K562 (cell line): ENCODE data around the gene RMND5A. TPM values are rescaled to one million over a fixed set of nuclear protein-coding genes. Genes with fewer than 3 reads are reported as not detected.

ENCODE experiments used
- ATAC-seq: fragments of 200-7000 bp; cut with Tn5 transposase; 3 replicates; pipeline ENCODE4 v1.9.1; 2020; ENCODE audit warnings: moderate library complexity
- BruUV-seq: library from RNA; stranded (reverse); fragments of 400-500 nt; replicated peaks from 2 replicates; lab custom pipeline; 2021; lab: Mats Ljungman, UMichigan
- CTCF ChIA-PET: fragments of 300-600 bp; formaldehyde crosslinking; extraction: SDS; loops from one replicate; lab custom pipeline; 2021; ENCODE audit warnings: low intra/inter-chr PET ratio; lab: Yijun Ruan, JAX
- POLR2A ChIA-PET: fragments of 300-600, 350-650 bp; sonication (Branson Sonifier 250); formaldehyde crosslinking; extraction: SDS; loops from one replicate; lab custom pipeline; 2021; ENCODE audit warnings: antibody characterized with exemption, inconsistent platforms; lab: Yijun Ruan, JAX
- DNase-seq, 4 experiments: peaks; one replicate each; pipeline versions ENCODE4 v3.0.0 to v3.0.0-alpha.2; 2011 to 2018; ENCODE audit warnings: low spot score in 3 of 4, mixed read lengths in 3 of 4; ENCODE audit errors: extremely low read depth in 1 of 4
- FAIRE-seq: peaks from 2 replicates; lab custom pipeline; 2011; peaks lifted over from hg19 to GRCh38; lab: Jason Lieb, UNC
- H2AFZ ChIP-seq: 2 replicates; pipeline ENCODE4 v1.6.0; 2011; ENCODE audit warnings: low read depth, low read length, control low read depth, inconsistent platforms
- H3K27ac ChIP-seq: fragments of 200-600 bp; 3 replicates; pipeline ENCODE4 v1.8.0; 2011; ENCODE audit warnings: low read depth, mild to moderate bottlenecking, control low read depth, inconsistent platforms, low read length, moderate library complexity, mixed read lengths; ENCODE audit errors: extremely low read depth
- H3K27me3 ChIP-seq, 2 experiments: fragments of 300-600 bp in 1 of 2; 2 replicates in 1 of 2; 3 replicates in 1 of 2; pipeline versions ENCODE4 v1.6.0 to v1.8.0; 2011; ENCODE audit warnings: inconsistent platforms in 2 of 2, low read length in 2 of 2, mild to moderate bottlenecking in 1 of 2, mixed read lengths in 1 of 2, moderate library complexity in 1 of 2; ENCODE audit not compliant: control insufficient read depth in 2 of 2, insufficient read depth in 2 of 2
- H3K36me3 ChIP-seq: fragments of 300-600 bp; 3 replicates; pipeline ENCODE4 v1.8.0; 2011; ENCODE audit warnings: mild to moderate bottlenecking, low read length, inconsistent platforms; ENCODE audit not compliant: control insufficient read depth, insufficient read depth
- H3K4me1 ChIP-seq, 2 experiments: fragments of 200-600 bp in 1 of 2; replicated peaks in 1 of 2; 2 replicates in 1 of 2; 3 replicates in 1 of 2; pipeline versions ENCODE4 v1.5.1 to v1.8.0; 2011; ENCODE audit warnings: inconsistent platforms in 2 of 2, low read length in 2 of 2, mild to moderate bottlenecking in 1 of 2, mixed read lengths in 1 of 2, moderate library complexity in 1 of 2; ENCODE audit not compliant: control insufficient read depth in 2 of 2, insufficient read depth in 2 of 2
- H3K4me2 ChIP-seq: 2 replicates; pipeline ENCODE4 v1.6.1; 2011; ENCODE audit warnings: low read length, control low read depth, inconsistent platforms, mixed read lengths; ENCODE audit not compliant: insufficient read depth
- H3K4me3 ChIP-seq: fragments of 200-600 bp; sonication (generic), shearing (Covaris generic); 2 replicates; pipeline ENCODE4 v1.5.1; 2016; ENCODE audit warnings: control low read depth, inconsistent platforms
- H3K79me2 ChIP-seq: fragments of 200-600 bp; 3 replicates; pipeline ENCODE4 v1.8.0; 2011; ENCODE audit warnings: low read length, inconsistent platforms; ENCODE audit not compliant: control insufficient read depth, insufficient read depth
- H3K9ac ChIP-seq, 2 experiments: 2 replicates each; pipeline versions ENCODE4 v1.6.0 to v1.6.1; 2011; ENCODE audit warnings: low read depth in 2 of 2, low read length in 2 of 2, control low read depth in 1 of 2, inconsistent platforms in 1 of 2, mild to moderate bottlenecking in 1 of 2, mixed read lengths in 1 of 2; ENCODE audit not compliant: insufficient read depth in 1 of 2
- H3K9me1 ChIP-seq: one replicate; pipeline ENCODE4 v1.6.0; 2011; ENCODE audit warnings: inconsistent platforms, mild to moderate bottlenecking, low read length, moderate library complexity; ENCODE audit not compliant: control insufficient read depth, insufficient read depth
- H3K9me3 ChIP-seq: replicated peaks from 2 replicates; pipeline ENCODE4 v1.5.1; 2011; ENCODE audit warnings: low read depth, low read length, inconsistent platforms; ENCODE audit not compliant: control insufficient read depth, insufficient read depth
- H4K20me1 ChIP-seq: replicated peaks from 2 replicates; pipeline ENCODE4 v1.6.1; 2011; ENCODE audit warnings: low read length, inconsistent platforms, mixed read lengths; ENCODE audit not compliant: control insufficient read depth, insufficient read depth
- ELF1 ChIP-seq: fragments of 200-800 bp; sonication (Bioruptor generic); IDR thresholded peaks from 2 replicates; pipeline ENCODE4 v1.6.1; 2016; ENCODE audit warnings: missing genetic modification characterization, missing compliant biosample characterization
- HDAC3 ChIP-seq: fragments of 450-650 bp; IDR thresholded peaks from 2 replicates; pipeline ENCODE4 v1.6.1; 2018; ENCODE audit warnings: borderline replicate concordance, mild to moderate bottlenecking, moderate library complexity; ENCODE audit not compliant: partially characterized antibody
- MED1 ChIP-seq: sonication (generic); formaldehyde crosslinking; IDR thresholded peaks from 2 replicates; pipeline ENCODE4 v1.8.1; 2023; ENCODE audit warnings: missing genetic modification reagents, borderline replicate concordance
- NELFE ChIP-seq: IDR thresholded peaks from 2 replicates; pipeline ENCODE4 v1.6.1; 2011; ENCODE audit warnings: mild to moderate bottlenecking; ENCODE audit not compliant: insufficient read depth, insufficient read length
- RBM25 ChIP-seq: fragments of 200-400 bp; formaldehyde crosslinking; IDR thresholded peaks from 2 replicates; pipeline ENCODE4 v1.6.1; 2018; ENCODE audit warnings: low read length, low read depth, moderate library complexity; ENCODE audit not compliant: severe bottlenecking
- SRSF3 ChIP-seq: fragments of 200-400 bp; formaldehyde crosslinking; IDR thresholded peaks from 2 replicates; pipeline ENCODE4 v1.6.1; 2016; ENCODE audit warnings: mild to moderate bottlenecking, low read length, moderate library complexity; ENCODE audit not compliant: insufficient read depth
- SRSF7 ChIP-seq: fragments of 200-400 bp; formaldehyde crosslinking; optimal IDR thresholded peaks from 2 replicates; pipeline ENCODE3; 2017; ENCODE audit warnings: mild to moderate bottlenecking, low read depth, low read length
- TAF15 ChIP-seq: fragments of 200-400 bp; formaldehyde crosslinking; IDR thresholded peaks from 2 replicates; pipeline ENCODE4 v1.6.1; 2017; ENCODE audit warnings: mild to moderate bottlenecking, low read depth, low read length, moderate library complexity
- YY1 ChIP-seq, 3 experiments: IDR thresholded peaks; 2 replicates each; pipeline ENCODE4 v1.6.1; 2011; ENCODE audit warnings: low read length in 2 of 3, mild to moderate bottlenecking in 2 of 3, moderate library complexity in 2 of 3, borderline replicate concordance in 1 of 3, control low read depth in 1 of 3, low read depth in 1 of 3; ENCODE audit not compliant: insufficient read depth in 3 of 3, insufficient replicate concordance in 2 of 3, control insufficient read depth in 1 of 3, insufficient read length in 1 of 3; ENCODE audit errors: extremely low read depth in 1 of 3
- ZBTB49 ChIP-seq: sonication (generic); formaldehyde crosslinking; IDR thresholded peaks from 2 replicates; pipeline ENCODE4 v1.8.0; 2022; ENCODE audit warnings: missing genetic modification reagents, mild to moderate bottlenecking, borderline replicate concordance
- ZNF431 ChIP-seq: sonication (generic); formaldehyde crosslinking; IDR thresholded peaks from 2 replicates; pipeline ENCODE4 v1.8.0; 2022; ENCODE audit warnings: mild to moderate bottlenecking, missing genetic modification reagents
- ZNF57 ChIP-seq: fragments of 450-650 bp; formaldehyde crosslinking; IDR thresholded peaks from 2 replicates; pipeline ENCODE4 v1.4.0; 2020; ENCODE audit warnings: mild to moderate bottlenecking, moderate library complexity
- ZNF583 ChIP-seq: fragments of 250-450 bp; sonication (Bioruptor Pico); IDR thresholded peaks from 2 replicates; pipeline ENCODE4 v1.4.0; 2020
- in situ Hi-C: fragments of 300-500 bp; cut with MboI; formaldehyde crosslinking; loops from 4 replicates; pipeline ENCODE4 v1.15.0; 2018; ENCODE audit warnings: inconsistent platforms, mixed read lengths
- intact Hi-C: fragments of 100-400 bp; cut with micrococcal nuclease; formaldehyde crosslinking; loops from 2 replicates; pipeline ENCODE4 v1.14.2; 2022
- polyA plus RNA-seq, 8 experiments: library from polyadenylated mRNA; depleted of rRNA in 4 of 8; stranded (reverse) in 5 of 8; unstranded in 3 of 8; fragments of >200 nt; fragmentation: Nextera tagmentation in 2 of 8; fragmentation: Illumina TruSeq in 1 of 8; extraction: Ambion mirVana in 2 of 8; extraction: Trizol in 1 of 8; gene quantifications; 2 replicates each; pipeline versions ENCODE4 v1.2.1 to v1.2.3, GENCODE V29; 2011 to 2014; ENCODE audit warnings: inconsistent platforms in 1 of 8, missing spikeins in 1 of 8
- total RNA-seq, 7 experiments: library from RNA; depleted of rRNA in 6 of 7; stranded (reverse); fragments of >200 nt in 6 of 7; fragmentation: Illumina TruSeq in 2 of 7; extraction: Trizol in 2 of 7; gene quantifications; 2 replicates each; pipeline versions ENCODE4 v1.2.1 to v1.2.3, GENCODE V29; 2011 to 2021; ENCODE audit warnings: low replicate concordance in 1 of 7
- TF ChIP-seq, protein P1 (sequence below): sonication (generic); formaldehyde crosslinking; IDR thresholded peaks from 2 replicates; pipeline ENCODE4 v1.8.0; 2022; ENCODE audit warnings: mild to moderate bottlenecking, missing genetic modification reagents
- TF ChIP-seq, protein P2 (sequence below): sonication (generic); formaldehyde crosslinking; IDR thresholded peaks from 2 replicates; pipeline ENCODE4 v1.4.0; 2020; ENCODE audit warnings: mild to moderate bottlenecking, missing genetic modification reagents

Gene RMND5A
- total and polyA plus RNA-seq, 9 of the 15 experiments (the other 6 are each of a cell fraction or from before 2014, with no cell fraction given): 13.2 to 43.5 (median 34.1) TPM

DNA sequence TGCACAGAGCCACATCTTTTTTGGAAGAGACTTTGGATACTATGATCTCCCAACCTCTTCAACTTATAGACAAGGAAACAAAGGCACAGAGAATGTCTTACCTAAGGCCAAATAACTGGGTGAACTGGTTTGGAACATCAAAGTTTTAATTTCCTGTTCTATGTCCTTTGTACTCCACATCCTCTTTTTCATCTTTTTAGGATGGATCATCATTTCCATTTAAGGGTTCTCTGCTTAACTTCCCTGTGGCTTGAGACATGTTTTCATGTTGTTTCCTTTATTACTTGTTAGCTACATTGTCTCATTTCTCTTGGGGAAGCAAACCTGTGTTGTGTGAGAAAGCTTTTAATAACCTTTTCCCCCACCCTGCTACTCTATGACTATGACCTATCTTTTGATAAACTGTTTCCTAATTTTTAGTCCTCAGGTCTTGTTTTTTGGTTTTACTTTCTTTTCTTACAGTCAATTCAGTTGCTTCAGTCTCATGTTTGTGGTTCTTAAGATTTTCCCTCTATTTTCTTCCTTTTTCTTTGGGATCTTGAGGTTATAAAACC is 22.5 kb upstream of the RMND5A start:
- Histone ChIP-seq H3K36me3 (no peaks in the 10 kb centered on the region), H3K4me3 (no peak overlapping the region), H3K4me2 (no peak overlapping the region), H3K9me1 (no peaks in the 10 kb centered on the region)
- intact Hi-C loops: no loop called here
- BruUV-seq: no TSS peak
- TF ChIP-seq ZNF431 (CRISPR knock-in tag) (no peak), SRSF7 (no peak), RBM25 (no peak), HDAC3 (no peak), ZNF583 (CRISPR knock-in tag) (no peak), ELF1 (tag) (no peak), NELFE (no peak), MED1 (CRISPR knock-in tag) (no peak), ZNF57 (CRISPR knock-in tag) (no peak), ZBTB49 (no peak), TAF15 (no peak), YY1 (IDR thresholded peaks at IDR 0.05; ENCODE audit: borderline replicate concordance in 1 of 3, control insufficient read depth in 1 of 3, extremely low read depth in 1 of 3, insufficient read depth in 3 of 3, insufficient read length in 1 of 3, insufficient replicate concordance in 2 of 3, low read depth in 1 of 3, low read length in 2 of 3) (no peak), SRSF3 (no peak)
- TF ChIP-seq, protein P1, sequence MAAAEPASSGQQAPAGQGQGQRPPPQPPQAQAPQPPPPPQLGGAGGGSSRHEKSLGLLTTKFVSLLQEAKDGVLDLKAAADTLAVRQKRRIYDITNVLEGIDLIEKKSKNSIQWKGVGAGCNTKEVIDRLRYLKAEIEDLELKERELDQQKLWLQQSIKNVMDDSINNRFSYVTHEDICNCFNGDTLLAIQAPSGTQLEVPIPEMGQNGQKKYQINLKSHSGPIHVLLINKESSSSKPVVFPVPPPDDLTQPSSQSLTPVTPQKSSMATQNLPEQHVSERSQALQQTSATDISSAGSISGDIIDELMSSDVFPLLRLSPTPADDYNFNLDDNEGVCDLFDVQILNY: no peak
- TF ChIP-seq, protein P2, sequence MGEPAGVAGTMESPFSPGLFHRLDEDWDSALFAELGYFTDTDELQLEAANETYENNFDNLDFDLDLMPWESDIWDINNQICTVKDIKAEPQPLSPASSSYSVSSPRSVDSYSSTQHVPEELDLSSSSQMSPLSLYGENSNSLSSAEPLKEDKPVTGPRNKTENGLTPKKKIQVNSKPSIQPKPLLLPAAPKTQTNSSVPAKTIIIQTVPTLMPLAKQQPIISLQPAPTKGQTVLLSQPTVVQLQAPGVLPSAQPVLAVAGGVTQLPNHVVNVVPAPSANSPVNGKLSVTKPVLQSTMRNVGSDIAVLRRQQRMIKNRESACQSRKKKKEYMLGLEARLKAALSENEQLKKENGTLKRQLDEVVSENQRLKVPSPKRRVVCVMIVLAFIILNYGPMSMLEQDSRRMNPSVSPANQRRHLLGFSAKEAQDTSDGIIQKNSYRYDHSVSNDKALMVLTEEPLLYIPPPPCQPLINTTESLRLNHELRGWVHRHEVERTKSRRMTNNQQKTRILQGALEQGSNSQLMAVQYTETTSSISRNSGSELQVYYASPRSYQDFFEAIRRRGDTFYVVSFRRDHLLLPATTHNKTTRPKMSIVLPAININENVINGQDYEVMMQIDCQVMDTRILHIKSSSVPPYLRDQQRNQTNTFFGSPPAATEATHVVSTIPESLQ (CRISPR knock-in tag): no peak
- TF ChIP-seq, all 486 proteins: peak for 0
- CTCF ChIA-PET: no interaction called here
- in situ Hi-C loops: no loop called here
- Histone ChIP-seq H3K9ac (no peak overlapping the region), H3K9me3 (peaks cover 4% of the 10 kb centered on the region), H3K27ac (no peak overlapping the region), H2AFZ (no peak overlapping the region), H3K27me3 (no peaks in the 10 kb centered on the region; a peak in 1 of 5 replicates), H3K79me2 (no peaks in the 10 kb centered on the region), H4K20me1 (no peaks in the 10 kb centered on the region), H3K4me1 (no peaks in the 10 kb centered on the region)
- POLR2A ChIA-PET: interaction anchor here (0.6 kb wide), 1 partner anchor 247 kb away, joined by 3 read pairs; no protein-coding TSS in a partner anchor
- ATAC-seq (no peak), DNase-seq (no peak), FAIRE-seq (no peak)
